GM12892 (cell line): Measurements from ENCODE around the gene DOCK4.

ENCODE experiments used
- DNase-seq: peaks from one replicate; pipeline ENCODE4 v3.0.0; 2011; ENCODE audit not compliant: insufficient read length
- FAIRE-seq: peaks from 2 replicates; lab custom pipeline; 2011; peaks lifted over from hg19 to GRCh38; lab: Jason Lieb, UNC
- POLR2A ChIP-seq: IDR thresholded peaks from 2 replicates; pipeline ENCODE4 v1.6.1; 2011; ENCODE audit warnings: low read depth, low read length, control low read depth
- POLR2AphosphoS5 ChIP-seq: IDR thresholded peaks from 2 replicates; pipeline ENCODE4 v1.6.1; 2011; ENCODE audit warnings: low read depth, low read length, control low read depth
- TAF1 ChIP-seq: IDR thresholded peaks from 2 replicates; pipeline ENCODE4 v1.6.1; 2011; ENCODE audit warnings: low read depth, mild to moderate bottlenecking, control low read depth, low read length, borderline replicate concordance

The DOCK4 gene

DNA sequence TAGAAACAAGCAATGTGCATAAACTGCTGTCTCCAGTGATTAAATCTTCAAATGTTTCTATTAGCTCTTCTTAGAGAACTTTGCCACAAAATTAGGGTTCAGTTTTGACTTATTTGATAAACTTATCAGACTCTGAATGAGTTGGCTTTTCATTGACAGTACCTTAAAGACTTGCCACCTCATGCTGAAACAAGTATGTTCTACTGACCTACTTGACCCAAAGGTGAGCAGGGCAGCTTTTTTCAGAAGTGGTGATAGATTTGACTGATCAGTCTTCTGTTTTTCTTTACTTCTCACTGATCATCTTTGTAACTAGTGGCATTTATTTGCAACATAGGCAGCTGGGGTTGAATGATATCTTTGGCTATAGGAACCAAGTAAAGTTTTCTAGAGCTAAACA lies 8.1 kb upstream of the DOCK4 start:
- TF ChIP-seq POLR2A (no peak), POLR2AphosphoS5 (no peak), TAF1 (no peak)
- FAIRE-seq (no peak), DNase-seq (no peak)

GRCh38 chr7:112213735-112214134 lies 7.5 kb upstream of the DOCK4 start:
- no peak for DNase-seq
- TF ChIP-seq TAF1 (no peak), POLR2AphosphoS5 (no peak), POLR2A (no peak)
- FAIRE-seq = no peak

DNA sequence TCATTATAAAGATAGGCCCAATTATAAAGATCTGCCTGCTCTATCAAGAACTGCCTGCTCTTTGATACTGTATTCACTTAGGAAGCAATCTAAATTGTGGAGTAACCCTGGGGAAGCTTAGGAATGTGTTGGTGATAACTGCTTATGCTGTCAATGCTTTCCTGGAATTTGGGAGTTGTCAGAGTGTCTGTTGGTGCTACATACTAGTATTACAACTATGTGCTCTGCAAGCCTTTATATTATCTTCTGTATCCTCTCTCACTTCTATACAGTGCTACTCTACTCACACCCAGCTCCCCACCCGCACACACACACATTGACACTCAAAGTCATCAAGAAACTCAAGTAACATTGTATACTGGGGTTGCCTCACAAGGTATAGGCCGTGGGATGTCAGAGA lies 6.4 kb upstream of the DOCK4 start:
- TF ChIP-seq POLR2AphosphoS5 (no peak), POLR2A (no peak), TAF1 (no peak)
- no peak for DNase-seq
- no peak for FAIRE-seq

GRCh38 chr7:112211348-112211907 lies 5.2 kb upstream of the DOCK4 start:
- FAIRE-seq = no peak
- no peak for DNase-seq
- TF ChIP-seq TAF1 (no peak), POLR2A (no peak), POLR2AphosphoS5 (no peak)

- no peak for FAIRE-seq
- no peak for DNase-seq
- no peak for TF ChIP-seq POLR2A
- TF ChIP-seq POLR2AphosphoS5 = no peak
- TF ChIP-seq TAF1 = no peak
Observed at GRCh38 chr7:112207765-112208164, 1.6 kb upstream of the DOCK4 start.

DNA sequence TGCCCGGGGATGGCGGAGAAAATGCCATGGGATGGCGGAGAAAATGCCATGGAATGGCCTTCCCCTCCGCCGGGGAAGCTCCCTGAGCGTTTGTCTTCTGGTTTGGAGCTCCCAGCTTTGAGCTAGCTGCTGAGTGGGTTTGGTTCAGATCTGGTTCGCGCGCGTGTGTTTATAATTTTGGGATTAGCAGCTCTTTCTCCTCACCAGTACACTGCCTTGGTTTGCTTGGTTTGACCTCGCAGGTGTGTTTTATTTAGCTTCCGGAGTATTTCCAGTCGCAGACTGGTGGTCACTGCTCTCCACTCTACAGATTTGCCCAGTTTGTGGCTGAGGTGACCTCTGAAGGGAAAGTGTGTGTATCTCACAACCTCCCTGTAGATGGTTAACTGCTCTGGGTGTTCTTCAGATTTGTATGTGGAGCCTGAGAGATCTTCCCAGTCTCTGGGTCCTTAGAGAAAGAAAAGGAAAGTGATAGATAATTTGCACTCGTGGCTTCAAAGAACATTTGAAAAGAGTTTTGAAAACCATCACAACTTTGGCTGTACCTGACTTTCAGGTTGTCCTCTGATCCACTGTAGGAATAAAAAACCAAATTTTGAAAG lies 893 bp upstream of the DOCK4 start:
- TF ChIP-seq POLR2AphosphoS5 (no peak), POLR2A (no peak), TAF1 (no peak)
- FAIRE-seq (peak; percentile 33), DNase-seq (peak; percentile 4)

DNA sequence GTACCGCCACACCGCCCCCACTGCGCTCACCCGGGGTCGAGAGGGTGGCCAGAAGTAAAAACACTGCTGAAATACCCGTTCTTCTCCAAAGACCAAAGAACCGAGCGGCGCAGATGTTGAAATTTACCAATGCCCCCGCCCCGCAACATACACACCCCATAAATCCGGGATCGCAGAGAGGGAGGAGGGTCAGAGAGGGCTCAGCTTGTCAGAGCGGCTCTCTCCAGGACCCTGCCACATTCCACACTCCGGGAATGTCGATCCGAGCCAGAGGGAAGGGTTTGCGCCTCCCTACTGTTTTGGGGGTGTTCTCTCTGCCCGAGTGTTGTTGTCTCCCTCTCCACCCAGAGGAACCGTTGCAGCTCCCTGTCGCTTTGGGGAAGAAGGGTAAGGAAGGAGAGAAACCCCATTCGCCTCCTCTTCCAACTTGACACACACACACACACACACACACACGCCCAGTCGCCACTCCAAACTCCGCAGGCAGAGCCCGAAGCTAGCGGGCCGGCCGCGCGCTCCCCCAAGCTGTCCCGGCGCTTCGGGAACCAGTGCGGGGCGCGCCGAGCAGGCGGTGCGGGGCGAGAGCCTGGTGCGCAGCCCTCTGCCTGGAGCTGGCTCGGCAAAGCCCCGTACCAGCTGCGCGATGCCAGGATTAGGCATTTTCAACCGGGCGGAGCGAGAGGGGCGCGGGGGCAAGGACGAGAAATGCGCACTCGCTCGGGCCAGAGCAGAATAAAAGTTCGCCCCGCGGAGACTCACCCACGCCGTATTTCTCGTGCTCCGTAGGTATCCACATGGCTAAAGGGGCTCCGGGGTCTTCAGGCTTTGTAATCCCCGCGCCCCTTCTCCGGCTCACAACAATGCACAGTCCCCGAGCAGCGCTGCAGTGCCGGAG lies 609 bp downstream of the DOCK4 start:
- peak; percentile 17 for DNase-seq
- FAIRE-seq = peak; percentile 21
- TF ChIP-seq POLR2AphosphoS5 (no peak), POLR2A (no peak), TAF1 (no peak)

DNA sequence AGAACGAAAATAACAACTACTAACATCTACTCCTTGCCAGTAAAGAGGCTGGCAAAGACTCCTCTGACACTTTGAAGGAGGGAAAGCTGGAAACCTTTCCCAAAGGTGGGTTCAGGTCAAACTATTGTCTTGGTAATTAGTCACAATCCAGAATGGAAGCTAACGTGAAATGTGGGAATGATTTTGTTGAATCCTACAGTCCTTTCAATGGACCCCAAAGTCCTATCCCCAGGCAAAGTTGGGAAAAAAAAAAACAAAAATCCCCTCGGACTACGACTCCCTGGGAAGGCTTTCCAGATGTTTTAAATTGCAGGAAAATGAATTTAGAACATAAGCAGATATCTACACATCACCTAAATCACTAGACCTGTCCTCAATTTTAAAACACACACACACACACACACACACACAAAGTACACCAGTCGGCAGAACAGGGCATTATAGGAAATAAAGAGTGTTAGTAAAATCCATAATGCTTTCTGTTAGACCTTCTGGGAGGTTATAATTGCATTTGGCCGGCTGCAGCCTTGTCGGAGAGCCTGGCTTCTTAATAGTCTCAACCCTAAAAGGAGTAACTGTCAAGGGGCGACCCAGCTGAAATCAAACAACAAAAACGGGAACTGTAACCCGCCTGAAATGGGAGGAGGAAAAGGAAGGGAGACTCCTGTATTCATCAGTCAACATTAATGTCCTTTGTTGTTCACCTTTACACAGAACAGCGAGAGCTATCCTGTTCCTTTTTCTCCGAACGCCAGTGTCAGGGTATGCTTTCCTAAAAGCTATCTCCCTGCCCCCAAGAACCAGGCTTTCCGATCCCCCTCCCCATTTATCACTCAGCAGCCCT lies 1.5 kb downstream of the DOCK4 start:
- FAIRE-seq (no peak), DNase-seq (no peak)
- TF ChIP-seq POLR2AphosphoS5 (no peak), TAF1 (no peak), POLR2A (no peak)

GRCh38 chr7:112203365-112203739 lies 2.8 kb downstream of the DOCK4 start:
- TF ChIP-seq POLR2AphosphoS5 (no peak), POLR2A (no peak), TAF1 (no peak)
- no peak for FAIRE-seq
- no peak for DNase-seq

GRCh38 chr7:112202816-112203215 lies 3.4 kb downstream of the DOCK4 start:
- FAIRE-seq = no peak
- no peak for DNase-seq
- no peak for TF ChIP-seq POLR2AphosphoS5
- no peak for TF ChIP-seq TAF1
- TF ChIP-seq POLR2A = no peak

DNA sequence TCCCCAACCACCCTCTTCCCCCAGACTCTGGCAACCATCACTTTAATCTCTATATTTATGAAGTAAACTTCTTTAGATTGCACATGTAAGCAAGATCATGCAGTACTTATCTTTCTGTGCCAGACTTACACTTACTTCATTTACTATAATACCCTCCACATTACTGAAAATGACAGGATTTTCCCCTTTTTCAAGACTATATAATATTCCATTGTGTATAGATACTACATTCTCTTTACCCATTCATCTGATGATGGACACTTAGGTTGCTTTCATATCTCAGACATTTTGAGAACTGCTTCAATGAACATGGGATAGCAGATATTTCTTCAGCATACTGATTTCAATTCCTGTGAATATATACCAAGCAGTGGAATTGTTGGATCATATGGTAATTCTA lies 4.4 kb downstream of the DOCK4 start:
- FAIRE-seq = no peak
- DNase-seq = no peak
- TF ChIP-seq POLR2AphosphoS5 = no peak
- no peak for TF ChIP-seq TAF1
- no peak for TF ChIP-seq POLR2A

DNA sequence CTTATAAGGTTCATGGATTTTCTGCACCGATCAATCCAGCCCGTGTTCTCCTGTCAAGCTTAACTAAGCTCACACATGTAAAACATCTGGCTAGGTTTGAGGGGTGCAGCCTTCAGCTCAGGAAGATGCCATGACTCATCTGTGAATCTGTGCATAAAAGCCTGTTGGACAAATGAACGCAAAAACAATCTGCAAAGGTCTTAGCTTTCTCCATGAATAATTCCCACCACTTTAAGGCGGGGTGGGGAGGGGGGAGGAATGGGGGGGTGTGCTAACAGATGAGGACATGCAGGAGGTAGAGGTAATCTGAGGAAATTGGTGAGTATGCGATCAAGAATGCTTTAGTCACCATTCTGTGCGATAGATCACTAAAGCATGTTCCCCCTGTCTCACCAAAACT lies 4.8 kb downstream of the DOCK4 start:
- TF ChIP-seq POLR2AphosphoS5 (no peak), POLR2A (no peak), TAF1 (no peak)
- no peak for FAIRE-seq
- no peak for DNase-seq
